ENCODE measurements around the gene LATS1. TPM values are rescaled to one million over a fixed set of nuclear protein-coding genes. Genes with fewer than 3 reads are reported as not detected.
A peak's percentile ranks its signal among the peaks of the same experiment; 100 is the strongest.
"Not testable (repeated sequence)": the region's sequence is repeated elsewhere in the genome, so short reads cannot be mapped to it uniquely, and the experiment has no call there.

Gene LATS1
- total RNA-seq, 1 experiment from 2014 or later: 13.5 TPM

DNA sequence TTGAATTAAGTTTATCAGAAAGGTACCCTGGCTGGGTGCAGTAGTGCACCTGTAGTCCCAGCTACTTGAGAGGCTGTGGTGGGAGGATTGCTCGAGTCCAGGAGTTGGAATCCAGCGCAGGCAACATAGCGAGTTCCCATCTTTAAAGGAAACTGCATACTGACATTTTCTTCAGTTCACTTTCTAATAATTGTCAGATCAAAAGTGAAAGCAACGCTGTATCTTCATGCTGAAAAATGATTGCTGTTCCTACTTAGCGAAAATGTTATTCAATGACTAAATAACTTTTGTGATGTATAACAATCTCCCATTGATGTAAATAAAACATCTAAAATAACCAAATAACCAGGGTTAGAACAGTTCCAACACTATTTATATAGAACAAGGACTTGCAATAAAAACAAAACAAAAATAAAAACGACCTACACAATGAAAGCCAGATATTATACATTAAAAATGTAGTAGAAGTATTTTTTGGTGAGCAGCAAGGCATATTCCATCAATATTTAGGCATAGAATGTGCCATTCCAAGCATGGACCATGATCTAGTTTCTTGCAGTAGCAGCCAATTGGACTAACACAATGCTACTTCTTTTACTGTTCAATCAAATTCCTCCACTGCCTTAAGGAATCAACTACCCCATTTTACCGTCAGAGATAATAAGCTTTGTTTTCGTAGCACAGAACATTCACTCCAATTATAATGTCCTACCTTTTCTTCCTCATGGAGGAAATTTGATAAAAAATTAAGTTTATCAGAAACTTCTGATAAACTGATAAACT, 1.5 kb downstream of the LATS1 start:
- peak overlapping the region; percentile 94 for H3K4me3 ChIP-seq (ENCODE audit: insufficient read depth, low read depth, low read length)
- H3K27me3 ChIP-seq (ENCODE audit: control insufficient read depth, insufficient read depth, low read length): no peaks in the 10 kb centered on the region
- H3K36me3 ChIP-seq (replicated peaks; ENCODE audit: control insufficient read depth, insufficient read depth, low read length): no peaks in the 10 kb centered on the region
- peak; percentile 18 for DNase-seq

DNA sequence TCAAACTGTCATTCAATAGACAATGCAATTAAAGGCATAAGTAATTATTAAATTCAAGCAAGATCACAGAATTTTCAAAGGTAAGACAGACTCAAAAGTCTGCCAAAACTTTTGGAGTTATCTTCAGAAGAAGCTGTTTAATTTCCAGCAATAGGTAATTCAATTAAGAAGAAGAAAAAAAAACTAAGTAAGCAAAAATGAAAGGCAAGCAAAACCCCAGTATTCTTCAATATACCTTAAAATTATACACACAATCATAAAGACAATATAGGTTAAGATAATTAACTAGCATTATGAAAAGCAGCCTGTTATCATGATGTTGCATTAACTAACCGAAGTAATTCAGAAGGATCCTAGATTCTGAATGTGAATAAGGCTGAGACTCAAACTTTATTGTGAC, 3.5 kb downstream of the LATS1 start:
- DNase-seq: no peak
- no peak overlapping the region for H3K4me3 ChIP-seq (ENCODE audit: insufficient read depth, low read depth, low read length)
- no peaks in the 10 kb centered on the region for H3K27me3 ChIP-seq (ENCODE audit: control insufficient read depth, insufficient read depth, low read length)
- no peaks in the 10 kb centered on the region for H3K36me3 ChIP-seq (replicated peaks; ENCODE audit: control insufficient read depth, insufficient read depth, low read length)

DNA sequence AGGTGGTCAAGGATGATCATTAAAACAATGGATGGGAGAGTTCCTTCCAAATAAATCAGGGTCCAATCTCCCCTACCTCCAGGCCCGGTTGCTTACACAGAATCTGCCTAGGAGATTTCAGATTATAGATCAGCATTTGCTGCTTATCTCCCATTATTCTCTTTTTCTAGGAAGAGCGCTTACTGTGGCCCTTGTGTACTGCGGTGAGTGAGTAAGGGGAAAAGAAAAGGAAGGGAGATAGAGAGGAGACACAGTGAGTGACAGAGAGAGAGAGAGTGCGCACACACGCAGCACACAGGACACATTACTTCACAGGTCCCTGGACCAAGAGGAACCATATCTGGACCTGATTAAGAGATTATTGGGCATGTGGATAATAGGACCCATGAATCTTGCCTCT, 6.2 kb downstream of the LATS1 start:
- Histone ChIP-seq H3K27me3 (ENCODE audit: control insufficient read depth, insufficient read depth, low read length) (no peaks in the 10 kb centered on the region), H3K4me3 (ENCODE audit: insufficient read depth, low read depth, low read length) (no peak overlapping the region), H3K36me3 (replicated peaks; ENCODE audit: control insufficient read depth, insufficient read depth, low read length) (no peaks in the 10 kb centered on the region)
- DNase-seq: no peak

DNA sequence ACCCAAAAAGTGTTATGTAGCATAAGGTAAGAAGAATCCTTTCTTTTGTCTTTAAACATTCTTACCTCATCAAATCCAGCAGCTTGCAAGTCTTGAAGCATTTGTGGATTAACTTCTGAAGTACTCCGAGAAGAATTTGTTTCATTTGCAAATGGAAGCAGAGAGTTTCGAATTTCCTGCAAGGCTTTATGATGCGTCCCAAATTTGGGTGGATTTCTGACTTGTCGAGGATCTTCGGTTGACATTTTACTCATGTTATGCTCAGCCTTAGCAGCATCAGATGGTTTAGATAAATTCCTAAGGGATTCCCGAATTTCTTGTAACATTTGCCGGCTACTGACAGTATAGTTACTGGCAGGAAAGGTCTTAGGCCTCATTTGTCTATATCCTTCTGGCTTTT, 16.2 kb downstream of the LATS1 start:
- peaks cover under 1% of the 10 kb centered on the region; the same call in 1 of the 2 replicates for H3K36me3 ChIP-seq (replicated peaks; ENCODE audit: control insufficient read depth, insufficient read depth, low read length)
- H3K27me3 ChIP-seq (ENCODE audit: control insufficient read depth, insufficient read depth, low read length): no peaks in the 10 kb centered on the region
- no peak overlapping the region for H3K4me3 ChIP-seq (ENCODE audit: insufficient read depth, low read depth, low read length)
- no peak for DNase-seq

DNA sequence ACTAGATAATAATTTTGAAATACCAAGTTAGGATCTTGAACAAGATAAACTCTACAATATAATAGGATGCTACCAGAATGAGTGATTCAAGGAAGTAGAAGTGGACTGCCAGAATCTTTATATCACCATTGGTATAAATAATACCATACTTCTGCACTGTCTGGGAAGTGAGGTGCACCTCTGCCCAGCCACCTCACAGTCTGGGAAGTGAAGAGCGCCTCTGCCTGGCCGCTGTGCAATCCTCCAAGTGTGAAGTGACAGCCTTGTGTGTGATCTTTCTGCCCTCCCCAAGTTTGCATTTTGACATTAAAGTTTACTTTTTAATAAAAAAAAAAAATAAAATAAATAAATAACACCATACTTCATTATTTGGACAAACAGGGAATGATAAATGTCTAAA, 18.8 kb downstream of the LATS1 start:
- Histone ChIP-seq H3K27me3 (ENCODE audit: control insufficient read depth, insufficient read depth, low read length) (no peaks in the 10 kb centered on the region), H3K4me3 (ENCODE audit: insufficient read depth, low read depth, low read length) (no peak overlapping the region), H3K36me3 (replicated peaks; ENCODE audit: control insufficient read depth, insufficient read depth, low read length) (peaks cover 4% of the 10 kb centered on the region)
- DNase-seq: no peak

DNA sequence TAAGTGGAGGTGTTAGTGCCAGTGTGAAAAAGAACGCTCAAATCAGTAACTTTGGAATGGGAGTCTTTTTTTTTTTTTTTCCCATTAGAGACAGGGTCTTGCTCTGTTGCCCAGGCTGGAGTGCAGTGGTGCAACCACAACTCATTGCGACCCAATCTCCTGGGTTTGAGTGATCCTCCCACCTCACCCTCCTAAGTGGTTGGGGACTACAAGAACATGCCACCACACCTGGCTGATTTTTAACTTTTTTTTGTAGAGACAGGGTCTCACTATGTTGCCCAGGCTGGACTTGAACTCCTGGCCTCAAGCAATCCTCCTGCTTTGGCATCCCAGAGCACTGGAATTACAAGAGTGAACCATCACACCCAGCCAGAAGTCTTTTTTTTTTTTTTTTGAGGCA, 19.7 kb downstream of the LATS1 start:
- Histone ChIP-seq H3K27me3 (ENCODE audit: control insufficient read depth, insufficient read depth, low read length) (no peaks in the 10 kb centered on the region), H3K36me3 (replicated peaks; ENCODE audit: control insufficient read depth, insufficient read depth, low read length) (peaks cover 4% of the 10 kb centered on the region), H3K4me3 (ENCODE audit: insufficient read depth, low read depth, low read length) (no peak overlapping the region)
- DNase-seq: no peak

DNA sequence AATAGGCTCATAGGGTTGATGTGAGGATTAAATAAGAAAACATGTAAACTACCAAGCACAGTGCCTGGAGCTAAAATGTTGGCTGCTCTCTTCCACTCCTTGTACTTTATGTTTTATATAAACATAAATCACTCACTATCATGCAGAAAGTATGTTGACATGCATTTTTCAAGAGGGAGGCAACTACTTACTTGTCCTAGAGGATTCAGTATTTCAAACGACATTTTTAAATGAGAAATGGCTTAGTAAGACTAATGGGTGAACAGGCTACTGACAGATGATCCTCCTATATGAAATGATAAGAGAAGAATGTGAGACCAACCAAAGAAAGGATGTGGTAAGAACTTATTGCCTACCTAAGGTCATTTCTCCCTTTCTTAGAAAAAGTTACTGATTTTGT, 21.0 kb downstream of the LATS1 start:
- Histone ChIP-seq H3K4me3 (ENCODE audit: insufficient read depth, low read depth, low read length) (no peak overlapping the region), H3K27me3 (ENCODE audit: control insufficient read depth, insufficient read depth, low read length) (no peaks in the 10 kb centered on the region), H3K36me3 (replicated peaks; ENCODE audit: control insufficient read depth, insufficient read depth, low read length) (peaks cover 4% of the 10 kb centered on the region)
- no peak for DNase-seq

DNA sequence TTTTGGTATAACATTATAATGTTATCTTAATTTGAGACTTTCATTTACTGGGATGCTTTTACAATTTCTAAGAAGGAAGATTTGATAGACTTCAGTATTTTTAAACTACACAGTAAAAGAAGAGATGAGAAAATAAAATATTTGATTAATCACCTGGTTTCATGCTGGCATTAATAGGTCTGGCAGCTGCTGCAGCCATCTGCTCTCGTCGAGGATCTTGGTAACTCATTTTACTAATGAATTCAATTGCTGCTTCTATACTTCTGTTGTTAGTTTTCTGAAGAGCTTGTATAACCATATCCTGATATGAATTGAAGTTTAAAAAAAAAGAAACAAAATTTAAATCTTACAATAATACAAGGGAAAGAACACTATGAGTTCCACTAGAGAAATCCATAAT, 23.0 kb downstream of the LATS1 start:
- peaks cover 4% of the 10 kb centered on the region for H3K36me3 ChIP-seq (replicated peaks; ENCODE audit: control insufficient read depth, insufficient read depth, low read length)

DNA sequence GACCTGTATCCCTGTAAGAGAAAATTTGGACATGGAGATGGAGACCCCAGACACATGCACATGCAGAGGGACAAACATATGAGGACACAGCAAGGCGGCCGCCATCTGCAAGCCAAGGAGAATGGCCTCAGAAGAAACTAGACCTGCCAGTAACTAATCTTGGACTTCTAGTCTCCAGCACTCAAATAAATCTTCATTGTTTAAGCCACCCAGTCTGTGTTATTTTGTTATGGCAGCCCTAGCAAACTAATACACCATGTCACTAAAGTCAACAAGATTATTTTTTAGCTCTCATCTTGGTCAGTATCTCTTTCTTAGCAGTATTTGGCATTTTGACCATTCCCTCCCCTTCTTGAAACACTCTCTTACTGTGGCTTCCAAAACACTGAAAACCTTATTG, 26.7 kb downstream of the LATS1 start:
- no peak for DNase-seq
- H3K4me3 ChIP-seq (ENCODE audit: insufficient read depth, low read depth, low read length): no peak overlapping the region
- peaks cover 3% of the 10 kb centered on the region; the same call in 1 of the 2 replicates for H3K36me3 ChIP-seq (replicated peaks; ENCODE audit: control insufficient read depth, insufficient read depth, low read length)
- no peaks in the 10 kb centered on the region for H3K27me3 ChIP-seq (ENCODE audit: control insufficient read depth, insufficient read depth, low read length)

More for the DNA sequence above, 23.0 kb downstream of the LATS1 start:
- no peak overlapping the region for H3K4me3 ChIP-seq (ENCODE audit: insufficient read depth, low read depth, low read length)
- H3K27me3 ChIP-seq (ENCODE audit: control insufficient read depth, insufficient read depth, low read length): no peaks in the 10 kb centered on the region
- DNase-seq: no peak

DNA sequence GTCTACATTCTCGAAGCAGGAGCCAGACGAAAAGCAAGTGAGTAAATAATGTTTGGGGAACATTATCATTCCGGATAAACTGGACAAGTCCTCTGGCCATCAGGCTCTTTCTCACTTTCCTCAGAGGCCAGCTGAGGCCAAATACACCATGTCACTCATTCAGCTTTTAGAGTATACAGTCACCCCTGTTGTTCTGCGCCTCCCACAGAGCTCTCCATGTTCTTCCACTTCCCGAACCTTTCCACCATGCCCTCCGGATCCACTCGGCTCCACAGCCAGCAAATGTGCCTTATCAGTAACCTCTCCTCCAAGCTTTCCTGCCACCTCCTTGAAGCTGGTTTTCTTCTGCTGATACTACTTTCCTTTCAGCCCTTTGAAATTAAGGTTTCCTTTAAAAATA, 31.7 kb downstream of the LATS1 start:
- Histone ChIP-seq H3K27me3 (ENCODE audit: control insufficient read depth, insufficient read depth, low read length) (no peaks in the 10 kb centered on the region), H3K36me3 (replicated peaks; ENCODE audit: control insufficient read depth, insufficient read depth, low read length) (peaks cover 11% of the 10 kb centered on the region), H3K4me3 (ENCODE audit: insufficient read depth, low read depth, low read length) (no peak overlapping the region)
- no peak for DNase-seq

DNA sequence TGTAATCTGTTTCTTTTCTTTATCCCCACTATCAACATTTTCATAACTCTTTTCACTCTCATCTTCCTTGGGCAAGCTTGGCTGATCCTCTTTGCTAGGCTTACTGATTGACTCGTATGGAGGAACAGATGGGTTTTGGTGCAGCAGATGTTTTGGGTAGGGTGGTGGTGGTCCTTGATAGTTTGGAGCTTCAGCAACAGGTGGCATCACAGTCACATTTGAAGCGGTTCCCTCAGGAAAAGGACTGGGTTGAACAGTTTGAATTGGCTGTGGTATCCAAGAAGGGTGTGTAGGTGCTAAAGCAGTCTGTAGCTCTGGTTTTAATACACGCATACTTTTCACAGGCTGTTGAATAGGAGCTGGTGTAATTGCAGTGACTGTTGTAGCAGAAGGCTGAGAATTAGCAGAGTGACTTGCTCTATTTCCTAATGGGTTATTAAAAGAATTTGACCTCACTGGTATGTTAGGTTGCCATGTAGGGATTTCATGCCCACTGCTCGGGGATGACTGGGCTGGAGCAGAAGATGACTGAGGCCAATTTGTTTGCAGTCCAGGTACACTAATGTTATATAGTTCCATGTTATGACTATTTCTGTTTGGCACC, 34.5 kb downstream of the LATS1 start:
- no peaks in the 10 kb centered on the region for H3K27me3 ChIP-seq (ENCODE audit: control insufficient read depth, insufficient read depth, low read length)
- no peak overlapping the region for H3K4me3 ChIP-seq (ENCODE audit: insufficient read depth, low read depth, low read length)
- H3K36me3 ChIP-seq (replicated peaks; ENCODE audit: control insufficient read depth, insufficient read depth, low read length): peaks cover 11% of the 10 kb centered on the region
- DNase-seq: no peak

DNA sequence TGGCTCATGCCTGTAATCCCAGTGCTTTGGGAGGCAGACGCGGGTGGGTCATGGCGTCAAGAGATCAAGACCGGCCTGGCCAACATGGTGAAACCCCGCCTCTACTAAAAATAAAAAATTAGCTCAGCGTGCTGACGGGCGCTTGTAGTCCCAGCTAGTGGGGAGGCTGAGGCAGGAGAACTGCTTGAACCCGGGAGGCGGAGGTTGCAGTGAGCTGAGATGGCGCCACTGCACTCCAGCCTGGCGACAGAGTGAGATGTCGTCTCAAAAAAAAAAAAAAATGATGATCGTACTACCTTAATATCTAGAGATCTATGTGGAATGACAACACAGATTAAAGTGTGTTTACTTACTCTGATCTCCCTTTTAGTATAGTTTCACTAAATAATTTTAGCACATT, 36.1 kb downstream of the LATS1 start:
- DNase-seq; H3K27me3 ChIP-seq (ENCODE audit: control insufficient read depth, insufficient read depth, low read length); H3K4me3 ChIP-seq (ENCODE audit: insufficient read depth, low read depth, low read length): not testable (repeated sequence)
- peaks cover 11% of the 10 kb centered on the region for H3K36me3 ChIP-seq (replicated peaks; ENCODE audit: control insufficient read depth, insufficient read depth, low read length)

DNA sequence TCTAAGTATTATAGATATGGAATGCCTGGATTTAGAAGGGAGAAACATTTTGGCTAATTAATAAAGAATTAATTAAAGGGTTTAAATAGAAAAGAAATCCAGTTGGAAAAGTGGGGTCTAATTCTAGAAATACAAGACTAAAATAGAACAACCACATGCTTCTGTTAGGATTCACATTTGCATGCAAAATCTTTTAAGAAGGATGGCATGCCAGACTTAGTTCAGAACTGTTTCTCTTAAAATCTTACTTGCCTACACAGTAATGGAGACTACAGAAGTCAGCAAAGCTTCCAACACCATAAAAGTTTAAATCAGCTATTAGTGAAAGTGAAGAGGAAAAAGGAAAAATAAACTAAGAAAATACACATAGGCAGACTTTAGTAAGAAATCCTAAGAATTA, 36.7 kb downstream of the LATS1 start:
- H3K36me3 ChIP-seq (replicated peaks; ENCODE audit: control insufficient read depth, insufficient read depth, low read length): peaks cover 15% of the 10 kb centered on the region

DNA sequence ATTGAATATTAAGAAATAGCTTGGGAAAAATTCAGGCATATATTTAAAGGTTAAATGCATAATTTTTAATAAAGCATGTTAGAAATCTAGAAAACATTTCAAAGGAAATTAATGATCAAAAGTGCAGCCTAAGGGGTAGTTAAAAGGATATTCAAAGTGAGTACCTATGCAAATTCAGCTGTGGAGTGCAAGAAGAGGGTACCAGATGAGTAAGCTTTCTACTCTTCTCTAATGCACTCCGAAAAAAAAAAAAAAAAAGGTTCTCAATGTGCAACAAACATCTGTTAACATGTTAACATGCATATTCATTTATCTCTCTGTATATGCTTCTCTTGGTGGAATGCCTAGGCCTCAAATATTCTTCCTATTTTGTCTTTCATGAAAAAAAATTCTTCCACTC, 37.4 kb downstream of the LATS1 start:
- peaks cover 19% of the 10 kb centered on the region for H3K36me3 ChIP-seq (replicated peaks; ENCODE audit: control insufficient read depth, insufficient read depth, low read length)
- no peak overlapping the region for H3K4me3 ChIP-seq (ENCODE audit: insufficient read depth, low read depth, low read length)
- DNase-seq: no peak
- H3K27me3 ChIP-seq (ENCODE audit: control insufficient read depth, insufficient read depth, low read length): no peaks in the 10 kb centered on the region

More for the DNA sequence above, 36.7 kb downstream of the LATS1 start:
- no peak overlapping the region for H3K4me3 ChIP-seq (ENCODE audit: insufficient read depth, low read depth, low read length)
- H3K27me3 ChIP-seq (ENCODE audit: control insufficient read depth, insufficient read depth, low read length): no peaks in the 10 kb centered on the region
- no peak for DNase-seq

DNA sequence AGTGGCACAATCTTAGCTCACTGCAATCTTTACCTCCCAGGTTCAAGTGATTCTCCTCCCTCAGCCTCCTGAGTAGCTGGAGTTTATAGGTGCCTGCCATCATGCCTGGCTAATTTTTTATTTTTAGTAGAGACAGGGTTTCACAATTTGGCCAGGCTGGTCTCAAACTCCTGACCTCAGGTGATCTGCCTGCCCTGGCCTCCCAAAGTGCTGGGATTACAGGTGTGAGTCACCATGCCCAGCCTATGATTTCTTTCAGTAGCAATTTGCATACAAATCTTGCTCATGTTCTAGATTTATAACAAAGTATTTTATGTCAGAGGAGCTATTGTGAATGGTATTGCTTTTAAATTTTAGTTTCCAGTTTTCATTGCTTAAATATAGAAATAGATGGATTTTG, 45.6 kb downstream of the LATS1 start:
- not testable (repeated sequence) for H3K27me3 ChIP-seq (ENCODE audit: control insufficient read depth, insufficient read depth, low read length); H3K4me3 ChIP-seq (ENCODE audit: insufficient read depth, low read depth, low read length); DNase-seq
- peaks cover 20% of the 10 kb centered on the region for H3K36me3 ChIP-seq (replicated peaks; ENCODE audit: control insufficient read depth, insufficient read depth, low read length)
